T-cell (primary cell): ENCODE results near the gene TM9SF2. TPM values are rescaled to one million over a fixed set of nuclear protein-coding genes. Genes with fewer than 3 reads are reported as not detected.

Source experiments
- ATAC-seq, 4 experiments: fragments of 200-7000 bp in 3 of 4; fragments of 150-1000 bp in 1 of 4; cut with Tn5 transposase; replicated peaks in 1 of 4; 1 replicate in 3 of 4; 2 replicates in 1 of 4; pipeline ENCODE4 v1.10.0; 2021; ENCODE audit warnings: moderate library complexity in 3 of 4, mild to moderate bottlenecking in 2 of 4, moderate number of reproducible peaks in 1 of 4
- CTCF ChIA-PET, 2 donors: fragments of 300-600 bp; sonication (Branson Sonifier 250); formaldehyde crosslinking; loops; one replicate each; lab custom pipeline; 2022; ENCODE audit warnings: antibody characterized with exemption in 2 of 2; lab: Charles Lee
- POLR2A ChIA-PET, 2 donors: fragments of 300-600 bp; sonication (Branson Sonifier 250); formaldehyde crosslinking; loops; one replicate each; lab custom pipeline; 2022; ENCODE audit warnings: antibody characterized with exemption in 2 of 2; lab: Charles Lee
- DNase-seq, 35 experiments: peaks; one replicate each; pipeline versions ENCODE4 v3.0.0 to v3.0.0-alpha.2; 2013 to 2023
- H3K27ac ChIP-seq: one replicate; pipeline ENCODE4 v1.5.1; 2013; ENCODE audit warnings: low read length
- H3K27me3 ChIP-seq, 2 experiments: replicated peaks in 1 of 2; 1 replicate in 1 of 2; 2 replicates in 1 of 2; pipeline versions ENCODE4 v1.6.1 to v1.7.0; 2013; ENCODE audit warnings: low read length in 1 of 2, mixed read lengths in 1 of 2; ENCODE audit not compliant: control insufficient read depth in 2 of 2, insufficient read depth in 2 of 2; ENCODE audit errors: extremely low read depth in 1 of 2
- H3K36me3 ChIP-seq, 2 donors: 1 replicate in 1 of 2; 2 replicates in 1 of 2; pipeline versions ENCODE4 v1.6.1 to v1.7.0; 2013; ENCODE audit warnings: low read length in 1 of 2; ENCODE audit not compliant: control insufficient read depth in 2 of 2, insufficient read depth in 1 of 2; ENCODE audit errors: extremely low read depth in 1 of 2
- H3K4me1 ChIP-seq, 2 experiments: 1 replicate in 1 of 2; 2 replicates in 1 of 2; pipeline versions ENCODE4 v1.6.1 to v1.7.0; 2013; ENCODE audit warnings: low read length in 2 of 2, mixed read lengths in 1 of 2; ENCODE audit not compliant: insufficient read depth in 2 of 2, control insufficient read depth in 1 of 2; ENCODE audit errors: extremely low read depth in 1 of 2
- H3K4me3 ChIP-seq, 2 donors: 1 replicate in 1 of 2; 2 replicates in 1 of 2; pipeline versions ENCODE4 v1.5.1 to v1.7.0; 2013; ENCODE audit warnings: mild to moderate bottlenecking in 2 of 2, low read length in 1 of 2, moderate library complexity in 1 of 2; ENCODE audit not compliant: control insufficient read depth in 1 of 2; ENCODE audit errors: extremely low read depth in 1 of 2
- H3K9me3 ChIP-seq: 2 replicates; pipeline ENCODE4 v1.7.0; 2013
- H3K27ac Mint-ChIP-seq, 2 donors: one replicate each; pipeline ENCODE4 v1.8.0; 2020 to 2021; ENCODE audit warnings: mild to moderate bottlenecking in 2 of 2, mixed read lengths in 2 of 2
- H3K27me3 Mint-ChIP-seq, 2 donors: one replicate each; pipeline ENCODE4 v1.8.0; 2021 to 2022; ENCODE audit warnings: mixed read lengths in 2 of 2
- H3K36me3 Mint-ChIP-seq: one replicate; pipeline ENCODE4 v1.8.0; 2021; ENCODE audit warnings: mixed read lengths
- H3K4me1 Mint-ChIP-seq, 3 donors: one replicate each; pipeline ENCODE4 v1.8.0; 2020 to 2022; ENCODE audit warnings: mixed read lengths in 3 of 3, mild to moderate bottlenecking in 1 of 3
- H3K4me3 Mint-ChIP-seq, 3 donors: one replicate each; pipeline ENCODE4 v1.8.0; 2020 to 2022; ENCODE audit warnings: mild to moderate bottlenecking in 3 of 3, mixed read lengths in 3 of 3, moderate library complexity in 3 of 3
- H3K9me3 Mint-ChIP-seq, 3 donors: one replicate each; pipeline ENCODE4 v1.8.0; 2020 to 2022; ENCODE audit warnings: mixed read lengths in 3 of 3
- WGBS: methylation state at CpG from one replicate; pipeline ENCODE4 v1.1.5; 2013; ENCODE audit warnings: missing lambda C conversion rate; ENCODE audit not compliant: insufficient coverage; 5-methylcytosine and 5-hydroxymethylcytosine counted together
- total RNA-seq, 35 experiments: library from RNA in 6 of 35; stranded (reverse) in 6 of 35; fragments of 120-200 nt in 1 of 35; gene quantifications; one replicate each; pipeline versions ENCODE4 v1.2.1 to v1.2.4 and lab custom pipeline; 2013 to 2026

Gene TM9SF2
- total RNA-seq, 5 donors from 2014 or later (not counting 1 experiment from before 2014, with no cell fraction given): 43.2 to 54.0 (median 48.8) TPM

DNA sequence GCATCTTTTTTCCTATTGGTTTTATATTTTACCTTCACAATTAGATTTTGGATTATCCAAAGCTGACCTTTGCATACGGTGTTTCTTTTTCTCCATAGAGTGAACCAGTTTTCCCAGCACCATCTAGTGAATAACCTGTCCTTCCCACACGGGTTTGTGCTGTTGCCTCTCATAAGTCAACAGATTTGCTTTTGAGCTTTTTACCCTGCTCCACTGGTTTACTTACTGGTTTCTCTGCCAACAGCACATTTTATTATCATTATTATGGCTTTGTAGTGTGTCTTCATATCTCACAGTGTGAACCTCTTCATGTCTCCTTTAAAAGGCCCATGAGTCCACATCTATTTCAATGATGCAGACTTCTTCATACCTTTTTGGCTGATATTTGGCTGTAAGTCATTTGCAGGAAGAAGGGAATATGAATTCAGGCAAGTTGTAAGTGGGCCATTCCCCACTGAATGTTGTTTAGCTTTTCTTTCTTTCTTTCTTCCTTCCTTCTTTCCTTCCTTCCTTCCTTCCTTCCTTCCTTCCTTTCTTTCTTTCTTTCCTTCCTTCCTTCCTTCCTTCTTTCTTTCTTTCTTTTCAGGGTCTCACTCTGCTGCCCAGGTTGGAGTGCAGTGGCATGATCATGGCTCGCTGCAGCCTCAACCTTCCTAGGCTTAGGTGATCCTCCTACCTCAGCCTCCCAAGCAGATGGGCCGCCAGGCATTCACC lies 86.8 kb downstream of the TM9SF2 start:
- H3K4me3 ChIP-seq: no peak overlapping the region
- 97% methylated on average over 4 of the region's 4 CpGs for WGBS
- H3K27me3 ChIP-seq: peaks cover 0 to 2% of the 10 kb centered on the region in 2 experiments
- H3K4me1 ChIP-seq: peaks cover 0 to 15% of the 10 kb centered on the region in 2 experiments
- POLR2A ChIA-PET: no interaction called here
- CTCF ChIA-PET: no interaction called here
- no peak for ATAC-seq
- no peak overlapping the region for H3K4me3 Mint-ChIP-seq
- no peak overlapping the region for H3K27ac ChIP-seq
- H3K9me3 Mint-ChIP-seq: no peaks in the 10 kb centered on the region
- H3K9me3 ChIP-seq: no peaks in the 10 kb centered on the region
- H3K36me3 Mint-ChIP-seq: no peaks in the 10 kb centered on the region
- peaks cover 0 to 2% of the 10 kb centered on the region in 2 donors for H3K27me3 Mint-ChIP-seq
- no peak overlapping the region for H3K27ac Mint-ChIP-seq
- DNase-seq: no peak
- no peaks in the 10 kb centered on the region for H3K36me3 ChIP-seq
- peaks cover 6 to 13% (median 7%) of the 10 kb centered on the region in 3 donors for H3K4me1 Mint-ChIP-seq

DNA sequence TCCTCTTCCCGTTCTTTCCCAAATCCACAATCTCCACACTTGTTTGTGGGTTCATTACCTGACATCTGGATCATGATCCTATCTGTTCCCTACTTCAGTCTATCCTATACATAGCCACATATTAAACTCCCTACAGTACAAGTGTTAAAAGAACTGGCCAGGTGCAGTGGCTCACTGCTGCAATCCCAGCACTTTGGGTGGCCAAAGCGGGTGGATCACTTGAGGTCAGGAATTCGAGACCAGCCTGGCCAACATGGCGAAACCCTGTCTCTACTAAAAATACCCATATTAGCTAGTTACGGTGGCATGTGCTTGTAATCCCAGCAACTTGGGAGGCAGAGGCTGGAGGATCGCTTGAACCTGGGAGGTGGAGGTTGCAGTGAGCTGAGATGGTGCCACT lies 88.3 kb downstream of the TM9SF2 start:
- Mint-ChIP-seq H3K27me3 (peaks cover 0 to 2% of the 10 kb centered on the region in 2 donors), H3K36me3 (no peaks in the 10 kb centered on the region), H3K27ac (no peak overlapping the region), H3K4me1 (peaks cover 6 to 13% (median 7%) of the 10 kb centered on the region in 3 donors), H3K4me3 (no peak overlapping the region), H3K9me3 (no peaks in the 10 kb centered on the region)
- no peak for ATAC-seq
- CTCF ChIA-PET: interaction anchor here in 1 of 2 donors (0.6 kb wide), 1 partner anchor 30 kb away, joined by 5 read pairs; no protein-coding TSS in a partner anchor
- no peak overlapping the region for H3K27ac ChIP-seq
- DNase-seq: no peak
- WGBS: 100% methylated on average over 1 of the region's 6 CpGs
- POLR2A ChIA-PET: no interaction called here
- no peaks in the 10 kb centered on the region for H3K9me3 ChIP-seq
- no peaks in the 10 kb centered on the region for H3K36me3 ChIP-seq
- H3K4me1 ChIP-seq: peaks cover 0 to 15% of the 10 kb centered on the region in 2 experiments
- peaks cover 0 to under 1% of the 10 kb centered on the region in 2 experiments for H3K27me3 ChIP-seq
- no peak overlapping the region for H3K4me3 ChIP-seq

DNA sequence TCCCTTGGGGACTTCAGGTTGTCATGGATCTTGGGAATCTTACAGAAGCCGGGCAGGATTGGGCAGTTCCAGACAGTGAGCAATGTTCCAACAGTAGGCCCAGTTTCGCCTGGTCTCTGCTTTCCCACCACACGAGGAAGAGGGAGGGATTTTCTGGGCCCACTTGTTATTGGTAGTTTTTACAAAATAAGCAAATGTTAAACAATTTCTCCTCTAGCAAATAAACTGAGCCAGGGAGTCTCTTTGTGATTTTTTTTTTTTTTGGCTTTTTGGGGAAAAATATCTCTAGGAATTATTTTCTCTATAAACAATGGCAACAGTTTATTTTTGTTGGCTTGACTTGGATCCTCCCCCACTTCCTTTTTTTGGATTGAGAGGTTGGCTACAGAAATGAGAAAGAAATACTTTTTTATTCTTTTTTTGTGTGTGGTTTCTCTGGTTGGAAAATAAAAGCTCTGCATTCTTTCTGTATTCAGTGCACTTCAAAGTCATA lies 89.3 kb downstream of the TM9SF2 start:
- peaks cover 6 to 13% (median 7%) of the 10 kb centered on the region in 3 donors for H3K4me1 Mint-ChIP-seq
- ChIA-PET POLR2A (interaction anchor here (0.7 kb wide), 2 partner anchors 16 to 1990 kb away, joined by 4 to 7 read pairs; partner anchors contain the start of gene CLYBL (in 1 of the 2)), CTCF (no interaction called here)
- H3K27me3 Mint-ChIP-seq: peaks cover 0 to 2% of the 10 kb centered on the region in 2 donors
- Histone ChIP-seq H3K27ac (no peak overlapping the region), H3K36me3 (no peaks in the 10 kb centered on the region), H3K4me1 (peaks cover 0 to 15% of the 10 kb centered on the region in 2 experiments), H3K9me3 (no peaks in the 10 kb centered on the region), H3K27me3 (no peaks in the 10 kb centered on the region), H3K4me3 (no peak overlapping the region)
- no peaks in the 10 kb centered on the region for H3K9me3 Mint-ChIP-seq
- H3K27ac Mint-ChIP-seq: no peak overlapping the region
- no peak overlapping the region for H3K4me3 Mint-ChIP-seq
- no CpG with 5 or more reads among the region's 3 CpGs for WGBS
- H3K36me3 Mint-ChIP-seq: no peaks in the 10 kb centered on the region
- ATAC-seq (no peak), DNase-seq (no peak)

GRCh38 chr13:99596180-99596579 lies 94.9 kb downstream of the TM9SF2 start:
- Mint-ChIP-seq H3K9me3 (no peaks in the 10 kb centered on the region), H3K4me3 (no peak overlapping the region), H3K27me3 (no peaks in the 10 kb centered on the region), H3K4me1 (peaks cover 9 to 14% (median 10%) of the 10 kb centered on the region in 3 donors), H3K36me3 (no peaks in the 10 kb centered on the region), H3K27ac (no peak overlapping the region)
- CTCF ChIA-PET: no interaction called here
- Histone ChIP-seq H3K4me1 (peaks cover 10 to 13% of the 10 kb centered on the region in 2 experiments), H3K27ac (no peak overlapping the region), H3K9me3 (no peaks in the 10 kb centered on the region), H3K27me3 (no peaks in the 10 kb centered on the region), H3K36me3 (no peaks in the 10 kb centered on the region), H3K4me3 (no peak overlapping the region)
- POLR2A ChIA-PET: no interaction called here
- WGBS: no CpG with 5 or more reads among the region's 5 CpGs
- no peak for ATAC-seq
- no peak for DNase-seq

- Histone ChIP-seq H3K9me3 (no peaks in the 10 kb centered on the region), H3K36me3 (no peaks in the 10 kb centered on the region), H3K4me3 (no peak overlapping the region), H3K27ac (no peak overlapping the region), H3K4me1 (peaks cover 23 to 24% of the 10 kb centered on the region in 2 experiments), H3K27me3 (no peaks in the 10 kb centered on the region)
- ChIA-PET POLR2A (interaction anchor here in 1 of 2 donors (0.5 to 0.6 kb wide), 2 partner anchors 9 to 99 kb away, joined by 3 to 4 read pairs; partner anchors contain the start of gene TM9SF2), CTCF (interaction anchor here (0.5 to 1.8 kb wide), 3 partner anchors 14 to 73 kb away, joined by 3 to 5 read pairs (median 3); no protein-coding TSS in a partner anchor)
- Mint-ChIP-seq H3K4me3 (no peak overlapping the region), H3K4me1 (peaks cover 29 to 41% (median 32%) of the 10 kb centered on the region in 3 donors), H3K9me3 (no peaks in the 10 kb centered on the region), H3K36me3 (no peaks in the 10 kb centered on the region), H3K27ac (peak overlapping the region in 1 of 2 donors; percentile 11), H3K27me3 (no peaks in the 10 kb centered on the region)
- 91% methylated on average over 3 of the region's 7 CpGs for WGBS
- ATAC-seq: no peak
- DNase-seq: peak in 3 of 35 experiments; percentile 11 to 38 (median 18)
Observed at GRCh38 chr13:99600318-99600717, 99.0 kb downstream of the TM9SF2 start.

DNA sequence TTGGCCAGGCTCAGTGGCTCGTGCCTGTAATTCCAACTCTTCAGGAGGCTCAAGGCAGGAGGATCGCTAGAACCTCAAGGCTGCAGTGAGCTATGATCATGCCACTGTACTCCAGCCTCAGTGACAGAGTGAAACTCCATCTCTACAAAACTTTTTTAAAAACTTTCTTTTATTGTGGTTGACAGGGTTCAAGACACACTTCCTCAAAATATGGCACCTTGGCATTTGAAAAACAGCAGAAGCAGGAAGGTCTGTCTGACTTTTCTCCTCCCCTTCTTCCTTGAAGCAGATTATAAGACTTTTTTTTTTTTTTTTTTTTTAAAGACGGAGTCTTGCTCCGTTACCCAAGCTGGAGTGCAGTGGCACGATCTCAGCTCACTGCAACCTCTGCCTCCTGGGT lies 100.3 kb downstream of the TM9SF2 start:
- H3K27me3 ChIP-seq: no peaks in the 10 kb centered on the region
- peak overlapping the region; percentile 19 for H3K27ac ChIP-seq
- H3K4me1 ChIP-seq: peaks cover 26 to 32% of the 10 kb centered on the region in 2 experiments
- ATAC-seq (no peak), DNase-seq (peak in 1 of 35 experiments; percentile 60)
- H3K27me3 Mint-ChIP-seq: no peaks in the 10 kb centered on the region
- no peaks in the 10 kb centered on the region for H3K9me3 ChIP-seq
- peak overlapping the region in 1 of 2 donors; percentile 12 for H3K4me3 ChIP-seq
- H3K27ac Mint-ChIP-seq: peak overlapping the region; percentile 72 to 79
- WGBS: 0% methylated on average over 3 of the region's 5 CpGs
- CTCF ChIA-PET: interaction anchor here (0.6 to 1.8 kb wide), 3 partner anchors 13 to 914 kb away, joined by 4 to 7 read pairs (median 5); no protein-coding TSS in a partner anchor
- POLR2A ChIA-PET: no interaction called here
- no peaks in the 10 kb centered on the region for H3K9me3 Mint-ChIP-seq
- no peaks in the 10 kb centered on the region for H3K36me3 ChIP-seq
- peaks cover 38 to 51% (median 40%) of the 10 kb centered on the region in 3 donors for H3K4me1 Mint-ChIP-seq
- peak overlapping the region; percentile 51 to 72 (median 57) for H3K4me3 Mint-ChIP-seq
- H3K36me3 Mint-ChIP-seq: no peaks in the 10 kb centered on the region
